GM23338 (cell line): ENCODE data around the gene SLC39A13. TPM values are rescaled to one million over a fixed set of nuclear protein-coding genes. Genes with fewer than 3 reads are reported as not detected.

Experiments used
- ATAC-seq: fragments of 200-7000 bp; cut with Tn5 transposase; 3 replicates; pipeline ENCODE4 v1.9.1; 2020
- DNase-seq: peaks from one replicate; pipeline ENCODE4 v3.0.0-alpha.2; 2015; ENCODE audit warnings: low spot score
- H2AFZ ChIP-seq: fragments of 200-600 bp; sonication (generic); 2 replicates; pipeline ENCODE4 v1.8.0; 2016; ENCODE audit warnings: antibody characterized with exemption, mild to moderate bottlenecking, moderate library complexity
- H3F3A ChIP-seq: fragments of 200-600 bp; sonication (generic); replicated peaks from 2 replicates; pipeline ENCODE4 v1.8.0; 2017; ENCODE audit warnings: antibody characterized with exemption, mixed run types, low read depth
- H3K27ac ChIP-seq: fragments of 200-600 bp; sonication (generic); 2 replicates; pipeline ENCODE4 v1.6.1; 2016; ENCODE audit warnings: low read depth
- H3K27me3 ChIP-seq: fragments of 200-600 bp; sonication (generic); 2 replicates; pipeline ENCODE4 v1.8.0; 2016; ENCODE audit warnings: mild to moderate bottlenecking, mixed run types, moderate library complexity; ENCODE audit not compliant: insufficient read depth
- H3K36me3 ChIP-seq: fragments of 200-600 bp; sonication (generic); 2 replicates; pipeline ENCODE4 v1.8.0; 2016; ENCODE audit warnings: mild to moderate bottlenecking; ENCODE audit not compliant: insufficient read depth
- H3K4me1 ChIP-seq: fragments of 200-600 bp; sonication (generic); 2 replicates; pipeline ENCODE4 v1.8.0; 2016; ENCODE audit warnings: mild to moderate bottlenecking, moderate library complexity; ENCODE audit not compliant: insufficient read depth
- H3K4me2 ChIP-seq: fragments of 200-600 bp; sonication (generic); 2 replicates; pipeline ENCODE4 v1.7.1; 2017; ENCODE audit warnings: mixed run types
- H3K4me3 ChIP-seq: fragments of 200-600 bp; sonication (generic); 2 replicates; pipeline ENCODE4 v1.6.1; 2016; ENCODE audit warnings: mixed run types
- H3K79me2 ChIP-seq: fragments of 200-600 bp; sonication (generic); replicated peaks from 2 replicates; pipeline ENCODE4 v1.8.0; 2017; ENCODE audit warnings: mild to moderate bottlenecking; ENCODE audit not compliant: insufficient read depth
- H3K9me2 ChIP-seq: fragments of 200-600 bp; sonication (generic); 2 replicates; pipeline ENCODE4 v1.8.0; 2017; ENCODE audit not compliant: insufficient read depth
- H4K20me1 ChIP-seq: fragments of 200-600 bp; sonication (generic); replicated peaks from 2 replicates; pipeline ENCODE4 v1.8.0; 2017; ENCODE audit warnings: mild to moderate bottlenecking; ENCODE audit not compliant: insufficient read depth
- H3K27ac Mint-ChIP-seq: 2 replicates; pipeline ENCODE4 v1.8.0; 2020; ENCODE audit warnings: inconsistent platforms, mild to moderate bottlenecking, moderate library complexity, mixed read lengths
- H3K27me3 Mint-ChIP-seq: 3 replicates; pipeline ENCODE4 v1.8.0; 2022; ENCODE audit warnings: low read depth, mild to moderate bottlenecking, moderate library complexity, mixed read lengths, inconsistent platforms; ENCODE audit not compliant: insufficient read depth, poor library complexity
- H3K36me3 Mint-ChIP-seq: 3 replicates; pipeline ENCODE4 v1.8.0; 2021; ENCODE audit warnings: low read depth, mild to moderate bottlenecking, inconsistent platforms, moderate library complexity, mixed read lengths
- H3K4me1 Mint-ChIP-seq: 3 replicates; pipeline ENCODE4 v1.8.0; 2020; ENCODE audit warnings: mild to moderate bottlenecking, inconsistent platforms, mixed read lengths
- H3K4me3 Mint-ChIP-seq: 3 replicates; pipeline ENCODE4 v1.8.0; 2021; ENCODE audit warnings: moderate library complexity, mild to moderate bottlenecking, inconsistent platforms, mixed read lengths
- H3K9me3 Mint-ChIP-seq: 3 replicates; pipeline ENCODE4 v1.8.0; 2020; ENCODE audit warnings: moderate library complexity, mild to moderate bottlenecking, inconsistent platforms, mixed read lengths
- CREB1 ChIP-seq: fragments of 250-450 bp; sonication (Bioruptor Pico); IDR thresholded peaks from 2 replicates; pipeline ENCODE4 v1.5.0; 2020; ENCODE audit warnings: low read depth, mild to moderate bottlenecking, moderate library complexity
- EZH2 ChIP-seq: fragments of 200-600 bp; sonication (generic); IDR thresholded peaks from one replicate; pipeline ENCODE4 v1.8.0; 2017; ENCODE audit warnings: antibody characterized with exemption, mild to moderate bottlenecking, low read depth; ENCODE audit not compliant: unreplicated experiment
- EZH2phosphoT487 ChIP-seq: fragments of 200-600 bp; sonication (generic); IDR thresholded peaks from one replicate; pipeline ENCODE4 v1.8.1; 2018; ENCODE audit warnings: antibody characterized with exemption; ENCODE audit not compliant: unreplicated experiment
- JUNB ChIP-seq: IDR thresholded peaks from one replicate; pipeline ENCODE4 v1.6.1; 2016; ENCODE audit warnings: antibody characterized with exemption; ENCODE audit not compliant: unreplicated experiment
- NANOG ChIP-seq: IDR thresholded peaks from 2 replicates; pipeline ENCODE4 v1.6.1; 2016; ENCODE audit warnings: antibody characterized with exemption, borderline replicate concordance
- POLR2AphosphoS5 ChIP-seq: IDR thresholded peaks from 2 replicates; pipeline ENCODE4 v1.6.1; 2016; ENCODE audit warnings: antibody characterized with exemption, low read depth
- STAT1 ChIP-seq: IDR thresholded peaks from one replicate; pipeline ENCODE4 v1.6.1; 2016; ENCODE audit warnings: antibody characterized with exemption; ENCODE audit not compliant: unreplicated experiment
- ZNF114 ChIP-seq: fragments of 250-450 bp; sonication (Bioruptor Pico); IDR thresholded peaks from 2 replicates; pipeline ENCODE4 v1.5.0; 2020; ENCODE audit warnings: mild to moderate bottlenecking, moderate library complexity
- ZNF331 ChIP-seq: fragments of 250-450 bp; sonication (Bioruptor Pico); IDR thresholded peaks from 2 replicates; pipeline ENCODE4 v1.5.0; 2020; ENCODE audit warnings: low read depth, mild to moderate bottlenecking, moderate library complexity
- ZNF462 ChIP-seq: fragments of 250-450 bp; sonication (Bioruptor Pico); IDR thresholded peaks from 2 replicates; pipeline ENCODE4 v1.5.0; 2020; ENCODE audit warnings: mild to moderate bottlenecking, moderate library complexity
- polyA plus RNA-seq: library from polyadenylated mRNA; unstranded; fragments of >200 nt; fragmentation: Nextera tagmentation; extraction: Ambion mirVana; gene quantifications from 2 replicates; pipeline ENCODE4 v1.2.1, GENCODE V29; 2016
- total RNA-seq: library from RNA; depleted of rRNA; stranded (reverse); fragments of >200 nt; shearing (Covaris generic); gene quantifications from 2 replicates; pipeline ENCODE4 v1.2.3, GENCODE V29; 2014
- TF ChIP-seq, protein P1 (sequence below): IDR thresholded peaks from one replicate; pipeline ENCODE4 v1.6.1; 2018; ENCODE audit warnings: antibody characterized with exemption; ENCODE audit not compliant: unreplicated experiment
- TF ChIP-seq, protein P2 (sequence below): IDR thresholded peaks from 2 replicates; pipeline ENCODE4 v1.6.1; 2016; ENCODE audit warnings: antibody characterized with exemption
- TF ChIP-seq, protein P3 (sequence below), 2 experiments: fragments of 200-600 bp in 1 of 2; sonication (generic) in 1 of 2; conservative IDR thresholded peaks; 2 replicates each; pipeline versions ENCODE4 v1.5.1 to v1.6.1; 2016 to 2017; ENCODE audit warnings: antibody characterized with exemption in 2 of 2, low read depth in 2 of 2, mild to moderate bottlenecking in 2 of 2, moderate library complexity in 1 of 2

SLC39A13 gene
- total and polyA plus RNA-seq, 2 experiments from 2014 or later, result 15.8 to 32.7 TPM

- Mint-ChIP-seq H3K4me3 (no peak overlapping the region), H3K36me3 (peaks cover 2% of the 10 kb centered on the region; the same call in 1 of the 3 replicates), H3K27ac (no peak overlapping the region), H3K27me3 (peaks cover 3% of the 10 kb centered on the region), H3K9me3 (peaks cover 4% of the 10 kb centered on the region; the same call in 1 of the 3 replicates), H3K4me1 (0 out of 3 replicates have a peak, but pooled peaks cover 2% of the 10 kb centered on the region)
- H3K9me2 ChIP-seq, result no peaks in the 10 kb centered on the region
- H3K79me2 ChIP-seq, result no peaks in the 10 kb centered on the region
- no peak overlapping the region for H3K4me2 ChIP-seq
- H3K27ac ChIP-seq, result no peak overlapping the region
- no peaks in the 10 kb centered on the region for H4K20me1 ChIP-seq
- H3F3A ChIP-seq, result peaks cover 5% of the 10 kb centered on the region; the same call in 1 of the 2 replicates
- ATAC-seq (no peak), DNase-seq (no peak)
- H3K4me1 ChIP-seq, result no peaks in the 10 kb centered on the region
- no peak overlapping the region for H2AFZ ChIP-seq
- H3K36me3 ChIP-seq, result no peaks in the 10 kb centered on the region
- H3K27me3 ChIP-seq, result no peaks in the 10 kb centered on the region
- TF ChIP-seq STAT1 (no peak), ZNF462 (CRISPR knock-in tag) (no peak), ZNF331 (CRISPR knock-in tag) (no peak), JUNB (no peak), POLR2AphosphoS5 (no peak), NANOG (no peak), EZH2 (no peak), ZNF114 (CRISPR knock-in tag) (no peak), CREB1 (CRISPR knock-in tag) (no peak), EZH2phosphoT487 (no peak)
- TF ChIP-seq, protein P1, sequence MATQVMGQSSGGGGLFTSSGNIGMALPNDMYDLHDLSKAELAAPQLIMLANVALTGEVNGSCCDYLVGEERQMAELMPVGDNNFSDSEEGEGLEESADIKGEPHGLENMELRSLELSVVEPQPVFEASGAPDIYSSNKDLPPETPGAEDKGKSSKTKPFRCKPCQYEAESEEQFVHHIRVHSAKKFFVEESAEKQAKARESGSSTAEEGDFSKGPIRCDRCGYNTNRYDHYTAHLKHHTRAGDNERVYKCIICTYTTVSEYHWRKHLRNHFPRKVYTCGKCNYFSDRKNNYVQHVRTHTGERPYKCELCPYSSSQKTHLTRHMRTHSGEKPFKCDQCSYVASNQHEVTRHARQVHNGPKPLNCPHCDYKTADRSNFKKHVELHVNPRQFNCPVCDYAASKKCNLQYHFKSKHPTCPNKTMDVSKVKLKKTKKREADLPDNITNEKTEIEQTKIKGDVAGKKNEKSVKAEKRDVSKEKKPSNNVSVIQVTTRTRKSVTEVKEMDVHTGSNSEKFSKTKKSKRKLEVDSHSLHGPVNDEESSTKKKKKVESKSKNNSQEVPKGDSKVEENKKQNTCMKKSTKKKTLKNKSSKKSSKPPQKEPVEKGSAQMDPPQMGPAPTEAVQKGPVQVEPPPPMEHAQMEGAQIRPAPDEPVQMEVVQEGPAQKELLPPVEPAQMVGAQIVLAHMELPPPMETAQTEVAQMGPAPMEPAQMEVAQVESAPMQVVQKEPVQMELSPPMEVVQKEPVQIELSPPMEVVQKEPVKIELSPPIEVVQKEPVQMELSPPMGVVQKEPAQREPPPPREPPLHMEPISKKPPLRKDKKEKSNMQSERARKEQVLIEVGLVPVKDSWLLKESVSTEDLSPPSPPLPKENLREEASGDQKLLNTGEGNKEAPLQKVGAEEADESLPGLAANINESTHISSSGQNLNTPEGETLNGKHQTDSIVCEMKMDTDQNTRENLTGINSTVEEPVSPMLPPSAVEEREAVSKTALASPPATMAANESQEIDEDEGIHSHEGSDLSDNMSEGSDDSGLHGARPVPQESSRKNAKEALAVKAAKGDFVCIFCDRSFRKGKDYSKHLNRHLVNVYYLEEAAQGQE, result no peak
- TF ChIP-seq, protein P2, sequence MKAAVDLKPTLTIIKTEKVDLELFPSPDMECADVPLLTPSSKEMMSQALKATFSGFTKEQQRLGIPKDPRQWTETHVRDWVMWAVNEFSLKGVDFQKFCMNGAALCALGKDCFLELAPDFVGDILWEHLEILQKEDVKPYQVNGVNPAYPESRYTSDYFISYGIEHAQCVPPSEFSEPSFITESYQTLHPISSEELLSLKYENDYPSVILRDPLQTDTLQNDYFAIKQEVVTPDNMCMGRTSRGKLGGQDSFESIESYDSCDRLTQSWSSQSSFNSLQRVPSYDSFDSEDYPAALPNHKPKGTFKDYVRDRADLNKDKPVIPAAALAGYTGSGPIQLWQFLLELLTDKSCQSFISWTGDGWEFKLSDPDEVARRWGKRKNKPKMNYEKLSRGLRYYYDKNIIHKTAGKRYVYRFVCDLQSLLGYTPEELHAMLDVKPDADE, result no peak
- TF ChIP-seq, protein P3, sequence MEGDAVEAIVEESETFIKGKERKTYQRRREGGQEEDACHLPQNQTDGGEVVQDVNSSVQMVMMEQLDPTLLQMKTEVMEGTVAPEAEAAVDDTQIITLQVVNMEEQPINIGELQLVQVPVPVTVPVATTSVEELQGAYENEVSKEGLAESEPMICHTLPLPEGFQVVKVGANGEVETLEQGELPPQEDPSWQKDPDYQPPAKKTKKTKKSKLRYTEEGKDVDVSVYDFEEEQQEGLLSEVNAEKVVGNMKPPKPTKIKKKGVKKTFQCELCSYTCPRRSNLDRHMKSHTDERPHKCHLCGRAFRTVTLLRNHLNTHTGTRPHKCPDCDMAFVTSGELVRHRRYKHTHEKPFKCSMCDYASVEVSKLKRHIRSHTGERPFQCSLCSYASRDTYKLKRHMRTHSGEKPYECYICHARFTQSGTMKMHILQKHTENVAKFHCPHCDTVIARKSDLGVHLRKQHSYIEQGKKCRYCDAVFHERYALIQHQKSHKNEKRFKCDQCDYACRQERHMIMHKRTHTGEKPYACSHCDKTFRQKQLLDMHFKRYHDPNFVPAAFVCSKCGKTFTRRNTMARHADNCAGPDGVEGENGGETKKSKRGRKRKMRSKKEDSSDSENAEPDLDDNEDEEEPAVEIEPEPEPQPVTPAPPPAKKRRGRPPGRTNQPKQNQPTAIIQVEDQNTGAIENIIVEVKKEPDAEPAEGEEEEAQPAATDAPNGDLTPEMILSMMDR (conservative IDR thresholded peaks at IDR 0.05; ENCODE audit: low read depth in 2 of 2), result no peak
- H3K4me3 ChIP-seq, result no peak overlapping the region
Observed at GRCh38 chr11:47451990-47452389, 43.6 kb downstream of the SLC39A13 start.
